Measurements from ENCODE around the gene ACTRT2.

ACTRT2 gene

GRCh38 chr1:3018576-3018975 is 2.7 kb upstream of the ACTRT2 start:
- DNase-seq (ENCODE audit: low spot score), result no peak

GRCh38 chr1:3019007-3019515 is 2.2 kb upstream of the ACTRT2 start:
- DNase-seq (ENCODE audit: low spot score), result no peak

GRCh38 chr1:3019516-3020051 is 1.7 kb upstream of the ACTRT2 start:
- no peak for DNase-seq (ENCODE audit: low spot score)

GRCh38 chr1:3020263-3020909 is 881 bp upstream of the ACTRT2 start:
- no peak for DNase-seq (ENCODE audit: low spot score)

GRCh38 chr1:3021801-3022401 is 634 bp downstream of the ACTRT2 start:
- DNase-seq (ENCODE audit: low spot score), result no peak

GRCh38 chr1:3022511-3022973 is 1.3 kb downstream of the ACTRT2 start:
- DNase-seq (ENCODE audit: low spot score), result no peak

- no peak for DNase-seq (ENCODE audit: low spot score)
These were observed 1.7 kb downstream of the ACTRT2 start for GRCh38 chr1:3022976-3023375.

GRCh38 chr1:3024019-3024418 is 2.8 kb downstream of the ACTRT2 start:
- DNase-seq (ENCODE audit: low spot score), result no peak

- no peak for DNase-seq (ENCODE audit: low spot score)
These were observed 3.3 kb downstream of the ACTRT2 start for GRCh38 chr1:3024588-3024987.

- DNase-seq (ENCODE audit: low spot score), result no peak
These were observed 4.9 kb downstream of the ACTRT2 start for GRCh38 chr1:3026124-3026523.

GRCh38 chr1:3026581-3027391 is 5.5 kb downstream of the ACTRT2 start:
- no peak for DNase-seq (ENCODE audit: low spot score)

- DNase-seq (ENCODE audit: low spot score), result no peak
These were observed 6.5 kb downstream of the ACTRT2 start for GRCh38 chr1:3027611-3028371.

GRCh38 chr1:3028531-3029282 is 7.4 kb downstream of the ACTRT2 start:
- DNase-seq (ENCODE audit: low spot score), result no peak

GRCh38 chr1:3029481-3029961 is 8.3 kb downstream of the ACTRT2 start:
- DNase-seq (ENCODE audit: low spot score), result no peak

GRCh38 chr1:3029991-3030662 is 8.9 kb downstream of the ACTRT2 start:
- DNase-seq (ENCODE audit: low spot score), result no peak

- no peak for DNase-seq (ENCODE audit: low spot score)
These were observed 9.6 kb downstream of the ACTRT2 start for GRCh38 chr1:3030663-3031381.

GRCh38 chr1:3031401-3032221 is 10.3 kb downstream of the ACTRT2 start:
- peak; percentile 4 for DNase-seq (ENCODE audit: low spot score)

- no peak for DNase-seq (ENCODE audit: low spot score)
These were observed 11.2 kb downstream of the ACTRT2 start for GRCh38 chr1:3032371-3033039.
